ENCODE measurements around the gene BEST1. TPM values are rescaled to one million over a fixed set of nuclear protein-coding genes. Genes with fewer than 3 reads are reported as not detected.
A peak's percentile ranks its signal among the peaks of the same experiment; 100 is the strongest.

Gene BEST1
- total and polyA plus RNA-seq, 2 donors (not counting 3 experiments of a cell fraction or from before 2014, with no cell fraction given) = 0.04 TPM; not detected in 1

GRCh38 chr11:62004473-62004872, 54.3 kb downstream of the BEST1 start:
- BruUV-seq (replicated peaks) = no TSS peak
- Histone ChIP-seq H3K4me2 (ENCODE audit: insufficient read depth, low read length) (no peak overlapping the region), H3K4me3 (replicated peaks in 1 of 3; ENCODE audit: insufficient read depth in 1 of 3, low read depth in 1 of 3, low read length in 3 of 3) (no peak overlapping the region), H2AFZ (ENCODE audit: low read depth, low read length) (no peak overlapping the region), H3K9ac (replicated peaks; ENCODE audit: extremely low read depth, insufficient read depth, low read length) (no peak overlapping the region), H3K9me3 (replicated peaks; ENCODE audit: control insufficient read depth, insufficient read depth, low read length) (no peaks in the 10 kb centered on the region), H4K20me1 (replicated peaks; ENCODE audit: control insufficient read depth, extremely low read depth, insufficient read depth, low read length) (no peaks in the 10 kb centered on the region), H3K27me3 (ENCODE audit: control insufficient read depth in 2 of 2, insufficient read depth in 2 of 2, low read length in 2 of 2) (no peaks in the 10 kb centered on the region), H3K4me1 (ENCODE audit: control insufficient read depth, extremely low read depth, insufficient read depth, low read length) (peaks cover 2% of the 10 kb centered on the region), H3K36me3 (ENCODE audit: control insufficient read depth in 2 of 2, extremely low read depth in 1 of 2, insufficient read depth in 2 of 2, low read length in 2 of 2) (no peaks in the 10 kb centered on the region), H3K79me2 (ENCODE audit: control insufficient read depth, insufficient read depth, low read length) (no peaks in the 10 kb centered on the region), H3K27ac (ENCODE audit: insufficient read depth, low read depth, low read length) (no peak overlapping the region), H3K9me1 (replicated peaks; ENCODE audit: control insufficient read depth, extremely low read depth, insufficient read depth, low read length) (no peaks in the 10 kb centered on the region)
- dilution Hi-C loops (cut with MboI; ENCODE audit: extremely low pct_ligation_motif_present, low sequenced_read_pairs) = no loop called here
- POLR2A ChIA-PET = no interaction called here
- peak; percentile 85 for FAIRE-seq
- TF ChIP-seq FOS (IDR thresholded peaks at IDR 0.05; ENCODE audit: borderline replicate concordance, insufficient read depth, low read length) (no peak), MYC (IDR thresholded peaks at IDR 0.05; ENCODE audit: low read depth, low read length) (no peak), MAX (IDR thresholded peaks at IDR 0.05; ENCODE audit: insufficient read depth, insufficient read length) (no peak), POLR2A (IDR thresholded peaks at IDR 0.05; ENCODE audit: low read depth, low read length) (no peak), GATA2 (IDR thresholded peaks at IDR 0.05; ENCODE audit: insufficient read depth, insufficient read length, low read depth, low read length) (no peak), POLR2AphosphoS5 (IDR thresholded peaks at IDR 0.05; ENCODE audit: insufficient read depth, low read depth, low read length) (no peak), JUN (IDR thresholded peaks at IDR 0.05; ENCODE audit: borderline replicate concordance, insufficient read depth, insufficient read length, low read depth) (no peak), EZH2 (IDR thresholded peaks at IDR 0.05; ENCODE audit: borderline replicate concordance, low read depth, low read length, severe bottlenecking) (no peak), CTCF (IDR thresholded peaks at IDR 0.05; ENCODE audit: extremely low read depth in 1 of 2, insufficient read depth in 1 of 2, low read depth in 1 of 2, low read length in 2 of 2) (no peak)
- CTCF ChIA-PET = interaction anchor here (0.9 to 2.1 kb wide), 6 partner anchors 8 to 78 kb away, joined by 3 to 6 read pairs (median 4); no protein-coding TSS in a partner anchor
- peak; percentile 62 for DNase-seq (ENCODE audit: low read depth, low spot score)
- intact Hi-C loops (cut with micrococcal nuclease) = no loop called here
